Regular cardiac myocyte (primary cell): ENCODE results near the gene DOCK7. TPM values are rescaled to one million over a fixed set of nuclear protein-coding genes. Genes with fewer than 3 reads are reported as not detected.

Experiments
- total RNA-seq: library from RNA; depleted of rRNA; stranded (reverse); fragments of >200 nt; gene quantifications from 2 replicates; pipeline ENCODE4 v1.2.3, GENCODE V29; 2014

DOCK7 gene, protein sequence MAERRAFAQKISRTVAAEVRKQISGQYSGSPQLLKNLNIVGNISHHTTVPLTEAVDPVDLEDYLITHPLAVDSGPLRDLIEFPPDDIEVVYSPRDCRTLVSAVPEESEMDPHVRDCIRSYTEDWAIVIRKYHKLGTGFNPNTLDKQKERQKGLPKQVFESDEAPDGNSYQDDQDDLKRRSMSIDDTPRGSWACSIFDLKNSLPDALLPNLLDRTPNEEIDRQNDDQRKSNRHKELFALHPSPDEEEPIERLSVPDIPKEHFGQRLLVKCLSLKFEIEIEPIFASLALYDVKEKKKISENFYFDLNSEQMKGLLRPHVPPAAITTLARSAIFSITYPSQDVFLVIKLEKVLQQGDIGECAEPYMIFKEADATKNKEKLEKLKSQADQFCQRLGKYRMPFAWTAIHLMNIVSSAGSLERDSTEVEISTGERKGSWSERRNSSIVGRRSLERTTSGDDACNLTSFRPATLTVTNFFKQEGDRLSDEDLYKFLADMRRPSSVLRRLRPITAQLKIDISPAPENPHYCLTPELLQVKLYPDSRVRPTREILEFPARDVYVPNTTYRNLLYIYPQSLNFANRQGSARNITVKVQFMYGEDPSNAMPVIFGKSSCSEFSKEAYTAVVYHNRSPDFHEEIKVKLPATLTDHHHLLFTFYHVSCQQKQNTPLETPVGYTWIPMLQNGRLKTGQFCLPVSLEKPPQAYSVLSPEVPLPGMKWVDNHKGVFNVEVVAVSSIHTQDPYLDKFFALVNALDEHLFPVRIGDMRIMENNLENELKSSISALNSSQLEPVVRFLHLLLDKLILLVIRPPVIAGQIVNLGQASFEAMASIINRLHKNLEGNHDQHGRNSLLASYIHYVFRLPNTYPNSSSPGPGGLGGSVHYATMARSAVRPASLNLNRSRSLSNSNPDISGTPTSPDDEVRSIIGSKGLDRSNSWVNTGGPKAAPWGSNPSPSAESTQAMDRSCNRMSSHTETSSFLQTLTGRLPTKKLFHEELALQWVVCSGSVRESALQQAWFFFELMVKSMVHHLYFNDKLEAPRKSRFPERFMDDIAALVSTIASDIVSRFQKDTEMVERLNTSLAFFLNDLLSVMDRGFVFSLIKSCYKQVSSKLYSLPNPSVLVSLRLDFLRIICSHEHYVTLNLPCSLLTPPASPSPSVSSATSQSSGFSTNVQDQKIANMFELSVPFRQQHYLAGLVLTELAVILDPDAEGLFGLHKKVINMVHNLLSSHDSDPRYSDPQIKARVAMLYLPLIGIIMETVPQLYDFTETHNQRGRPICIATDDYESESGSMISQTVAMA (N-terminal part only)
- total RNA-seq, result 113 and 128 TPM in 2 replicates

DNA sequence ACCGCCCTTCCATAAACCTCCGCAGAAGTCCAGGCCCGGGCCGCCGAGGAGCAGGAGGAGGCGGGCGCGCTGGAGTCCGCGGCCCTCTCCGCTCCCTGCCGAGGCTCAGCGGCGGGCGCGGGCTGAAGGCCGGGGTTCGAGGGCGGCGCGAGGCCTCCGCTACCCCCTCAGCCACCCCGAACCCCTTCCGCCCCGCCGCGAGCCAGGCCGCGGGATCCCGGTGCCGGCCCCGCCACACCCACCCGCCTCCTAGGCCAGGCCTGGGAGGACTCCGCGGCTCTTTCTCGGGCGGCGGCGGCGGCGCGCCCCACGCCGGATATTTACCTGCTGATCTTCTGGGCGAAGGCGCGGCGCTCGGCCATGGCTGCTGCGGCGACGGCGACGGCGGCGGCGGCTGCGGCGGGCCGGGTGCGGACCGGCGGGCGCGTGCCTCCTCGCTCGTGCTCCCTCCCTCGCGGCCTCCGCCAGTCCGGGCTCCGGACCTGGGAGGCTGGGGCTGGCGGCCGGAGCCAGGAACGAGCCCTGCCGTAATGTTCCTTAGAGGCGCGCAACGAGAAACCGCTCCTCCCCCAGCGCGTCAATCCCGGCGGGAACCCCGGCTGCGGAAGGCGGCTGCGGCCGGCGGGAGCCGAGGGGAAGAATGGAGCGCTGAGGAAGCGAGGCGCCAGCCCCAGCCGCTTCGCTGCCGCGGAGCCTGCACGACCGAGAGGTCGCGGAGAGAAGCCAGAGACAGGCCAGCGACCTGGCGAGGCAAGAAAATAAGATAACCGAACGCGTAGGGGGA lies at the start of gene DOCK7:
TSS of gene DOCK7 (minus strand) at position 484 of the 784 bp plus-strand sequence. CDS start at position 362, 122 bp downstream.

DNA sequence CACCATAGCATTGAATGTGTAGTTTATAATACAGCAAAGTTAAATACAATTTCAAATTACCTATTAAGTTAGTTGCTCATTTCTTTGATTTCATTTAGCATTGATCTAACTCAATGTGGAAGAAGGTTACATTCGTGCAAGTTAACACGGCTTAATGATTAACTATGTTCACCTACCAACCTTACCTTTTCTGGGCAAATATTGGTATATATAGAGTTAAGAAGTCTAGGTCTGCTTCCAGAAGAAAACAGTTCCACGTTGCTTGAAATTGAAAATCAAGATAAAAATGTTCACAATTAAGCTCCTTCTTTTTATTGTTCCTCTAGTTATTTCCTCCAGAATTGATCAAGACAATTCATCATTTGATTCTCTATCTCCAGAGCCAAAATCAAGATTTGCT lies 90.9 kb downstream of the DOCK7 start, which contains the start of gene ANGPTL3:
TSS of gene ANGPTL3 (plus strand) at position 240 of the 400 bp plus-strand sequence. CDS start at position 287, 47 bp downstream.

DNA sequence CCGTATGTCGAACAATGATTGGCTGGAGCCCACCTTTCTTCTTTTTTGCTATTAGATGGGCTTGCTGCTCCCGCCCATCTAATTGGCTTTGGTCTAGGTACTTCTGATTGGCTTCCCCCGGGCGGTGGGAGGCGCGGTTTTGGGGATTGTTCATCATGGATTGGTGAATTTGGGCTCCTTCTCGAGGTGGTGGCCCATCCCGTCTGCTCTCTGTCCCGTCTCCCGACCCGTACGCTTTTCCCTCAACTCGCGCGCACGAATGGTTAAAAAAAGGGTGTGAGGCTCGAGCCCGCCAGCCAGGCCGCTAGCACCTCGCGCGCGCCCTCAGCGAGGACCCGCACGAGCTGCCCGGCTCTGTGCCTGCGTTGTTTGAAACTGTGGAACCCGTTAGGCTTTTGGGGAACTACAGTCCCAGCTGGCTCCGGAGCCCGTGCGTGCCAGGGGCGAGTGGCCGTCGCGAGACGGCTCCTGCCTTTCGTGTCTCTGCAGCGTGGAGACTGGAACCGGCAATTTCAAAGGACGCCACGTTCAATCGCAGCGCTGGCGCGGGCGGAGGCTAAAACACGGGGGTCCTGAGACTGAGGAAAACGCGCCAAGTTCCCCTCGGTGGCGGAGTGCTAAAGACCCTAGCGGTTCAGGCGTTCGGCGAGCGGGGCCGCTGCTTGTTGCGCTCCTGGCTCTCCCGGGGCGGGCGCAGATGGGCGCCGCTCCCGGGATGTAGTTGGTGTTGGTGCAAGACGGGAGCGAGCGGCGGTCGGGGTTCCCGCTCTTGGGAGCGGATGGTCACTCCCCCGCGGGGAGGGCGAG lies 251.5 kb downstream of the DOCK7 start, which contains the start of gene USP1:
TSS of gene USP1 (plus strand) at position 584 of the 807 bp plus-strand sequence. CDS start 2,819 bp downstream, outside the sequence.

Other genes with a start within 250 kb of the DOCK7 start
- not detected in 2 replicates for gene ANGPTL3, start 90.9 kb downstream of the DOCK7 start, total RNA-seq
- gene ATG4C, start 95.7 kb upstream of the DOCK7 start, total RNA-seq, result 12.7 and 15.2 TPM in 2 replicates